GM18526 (cell line): Measurements from ENCODE around the gene GLB1L2.

Source experiments
- POLR2A ChIP-seq: IDR thresholded peaks from 3 replicates; pipeline ENCODE4 v1.6.1; 2011; ENCODE audit not compliant: insufficient read length; ENCODE audit errors: extremely low read depth

Gene GLB1L2

GRCh38 chr11:134356656-134357544 lies 25.1 kb downstream of the GLB1L2 start:
- TF ChIP-seq POLR2A = no peak

GRCh38 chr11:134357545-134357839 lies 25.7 kb downstream of the GLB1L2 start:
- TF ChIP-seq POLR2A = no peak

DNA sequence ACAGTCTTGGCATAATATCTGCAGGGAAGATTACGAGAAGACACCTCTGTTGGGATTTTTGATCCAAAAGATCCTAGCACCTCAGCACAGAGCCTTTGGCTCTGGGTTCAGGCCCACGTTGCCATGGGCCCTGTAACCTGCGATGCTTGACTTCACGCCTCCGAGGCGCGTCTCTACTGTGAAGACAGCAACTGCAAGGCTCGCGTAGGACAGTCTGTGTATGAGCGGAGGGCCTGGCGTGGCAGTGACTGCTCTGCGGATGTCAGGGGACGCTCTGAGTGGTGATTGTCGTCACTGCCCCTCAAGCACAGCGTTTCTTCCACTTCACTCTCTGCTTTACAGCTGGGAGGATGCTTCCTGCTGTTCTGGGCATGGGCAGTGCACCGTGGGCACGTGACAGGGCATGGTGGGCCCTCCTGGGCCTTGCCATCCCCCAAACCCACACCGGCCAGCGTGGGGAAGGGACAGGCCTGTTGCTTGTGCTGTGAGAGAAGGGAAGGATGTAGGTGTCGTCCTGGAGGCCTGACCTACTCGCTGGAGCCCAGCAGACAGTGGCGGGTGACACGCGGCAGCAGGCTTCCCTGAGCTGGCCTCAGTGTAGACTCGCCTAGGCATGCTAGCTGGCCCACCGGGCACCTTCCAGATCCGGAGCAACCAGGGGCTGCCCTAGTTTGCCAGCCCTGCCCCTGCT lies 26.5 kb downstream of the GLB1L2 start:
- TF ChIP-seq POLR2A = no peak

GRCh38 chr11:134358856-134359490 lies 27.2 kb downstream of the GLB1L2 start:
- TF ChIP-seq POLR2A = no peak

DNA sequence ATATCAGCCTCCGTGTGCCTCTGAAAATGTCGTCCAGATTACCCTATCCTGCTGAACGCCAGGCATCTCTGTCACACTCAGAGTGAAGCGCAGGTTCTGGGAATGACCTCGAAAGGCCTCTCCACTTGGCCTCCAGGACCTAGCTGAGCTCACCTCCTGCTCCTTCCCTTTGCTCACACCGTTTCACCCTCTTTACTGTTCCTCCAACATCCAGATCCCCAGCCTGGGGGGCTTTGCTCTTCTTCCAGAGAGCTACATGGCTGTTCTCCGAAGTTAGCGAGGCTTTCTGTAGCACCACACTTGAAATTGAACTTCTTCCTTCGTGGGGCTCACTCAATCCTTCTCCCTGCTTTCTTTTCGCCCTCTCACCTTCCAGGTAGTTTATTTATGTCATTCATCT lies 27.9 kb downstream of the GLB1L2 start:
- TF ChIP-seq POLR2A = no peak

GRCh38 chr11:134360050-134360835 lies 28.5 kb downstream of the GLB1L2 start:
- TF ChIP-seq POLR2A = no peak

- TF ChIP-seq POLR2A = no peak
These were observed 29.9 kb downstream of the GLB1L2 start for GRCh38 chr11:134361661-134362060.

GRCh38 chr11:134362192-134362901 lies 30.6 kb downstream of the GLB1L2 start:
- TF ChIP-seq POLR2A = no peak

GRCh38 chr11:134363161-134363560 lies 31.4 kb downstream of the GLB1L2 start:
- no peak for TF ChIP-seq POLR2A

- TF ChIP-seq POLR2A = no peak
These were observed 31.8 kb downstream of the GLB1L2 start for GRCh38 chr11:134363592-134363991.

GRCh38 chr11:134364261-134364660 lies 32.5 kb downstream of the GLB1L2 start:
- TF ChIP-seq POLR2A = no peak

DNA sequence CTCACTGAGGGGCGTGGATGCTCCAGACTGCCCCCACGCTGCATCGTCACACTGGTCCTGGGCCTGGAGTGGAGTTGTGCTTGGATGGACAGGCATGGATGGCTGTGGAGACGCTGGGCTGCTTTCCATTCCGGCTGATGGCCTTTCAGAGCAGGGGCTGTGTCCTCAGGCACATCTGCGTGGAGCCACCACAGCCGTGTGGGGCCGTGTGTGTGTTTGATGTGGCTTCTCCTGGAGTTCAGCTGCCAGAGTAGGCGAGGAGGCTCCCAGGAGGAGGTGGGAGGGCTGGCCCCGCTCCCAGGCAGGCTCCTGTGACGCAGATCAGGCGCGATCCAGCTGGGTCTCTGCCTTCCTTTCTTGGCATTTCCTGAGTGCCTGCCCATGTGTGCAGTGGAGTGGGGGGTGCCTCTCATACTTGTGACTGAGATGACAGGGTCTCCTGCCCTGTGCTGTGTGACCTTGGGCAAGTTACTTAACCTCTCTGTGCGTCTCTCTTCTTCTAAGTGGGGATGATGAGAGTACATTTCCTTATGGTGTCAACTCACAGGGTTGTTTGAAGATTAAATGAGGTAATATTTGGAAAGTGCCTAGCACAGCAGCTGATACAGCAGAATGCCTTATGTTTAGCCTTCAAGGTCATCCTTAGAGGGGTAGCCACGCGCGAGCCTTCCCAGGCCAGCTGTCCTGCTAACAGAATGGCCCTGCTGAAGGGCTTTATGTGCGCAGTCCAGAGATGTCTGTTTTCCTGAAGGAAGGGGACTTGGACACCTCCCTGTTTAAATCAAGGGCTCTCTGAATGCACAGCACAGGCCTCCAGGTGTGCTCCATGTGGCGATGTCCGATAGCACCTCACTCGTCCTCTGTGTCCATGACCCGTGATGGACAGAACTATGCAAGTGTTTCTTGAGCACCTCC lies 33.5 kb downstream of the GLB1L2 start:
- no peak for TF ChIP-seq POLR2A

DNA sequence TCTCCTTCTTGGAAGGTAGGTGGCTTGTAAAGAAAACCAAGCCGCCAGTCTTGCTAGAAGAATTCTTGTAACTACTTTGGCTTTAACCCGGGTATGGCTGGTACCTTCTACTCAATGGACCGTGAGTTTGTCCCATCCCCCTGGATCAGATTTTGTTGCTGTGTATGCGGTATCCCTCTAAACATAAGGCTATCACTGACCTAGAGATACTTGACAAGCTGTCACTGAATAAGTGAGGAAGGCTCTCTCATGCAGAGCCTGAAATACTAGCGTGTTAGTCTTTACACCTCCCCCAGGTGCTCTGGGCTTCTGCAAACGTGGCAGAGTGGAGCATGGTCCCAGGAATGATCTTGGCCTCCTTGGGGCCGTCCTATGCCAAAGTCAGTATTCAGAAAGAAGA lies 34.5 kb downstream of the GLB1L2 start:
- TF ChIP-seq POLR2A = no peak

DNA sequence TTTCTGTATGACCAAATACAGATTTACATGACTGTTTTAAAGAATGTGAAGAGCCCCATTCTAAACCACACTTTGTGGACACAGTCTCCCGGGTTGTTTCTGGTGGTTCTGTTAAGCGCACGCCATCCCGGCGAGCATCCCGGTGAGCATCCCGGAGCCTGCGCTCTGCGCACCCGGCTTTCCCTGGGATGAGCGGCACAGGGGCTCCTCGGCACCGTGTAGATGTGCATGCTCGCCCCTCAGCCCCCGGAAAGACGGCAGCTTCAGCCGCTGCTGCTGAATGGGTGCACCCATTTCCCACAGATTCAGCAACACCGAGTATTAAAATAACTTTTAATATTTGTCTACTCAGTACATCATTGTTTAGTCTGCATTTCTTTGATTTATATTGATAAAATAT lies 36.0 kb downstream of the GLB1L2 start:
- no peak for TF ChIP-seq POLR2A
